Stimulated activated CD8-positive, alpha-beta memory T cell treated with anti-CD3 and anti-CD28 coated beads, Interleukin-2, amount 100 ng/mL, for 48 hours (primary cell): ENCODE results near the gene TEX12.
A peak's percentile ranks its signal among the peaks of the same experiment; 100 is the strongest.
"Not testable (repeated sequence)": the region's sequence is repeated elsewhere in the genome, so short reads cannot be mapped to it uniquely, and the experiment has no call there.

Experiments
- DNase-seq, 2 donors: peaks; one replicate each; pipeline ENCODE4 v3.0.0-alpha.2; 2020; ENCODE audit warnings: low read depth in 2 of 2

Gene TEX12, protein sequence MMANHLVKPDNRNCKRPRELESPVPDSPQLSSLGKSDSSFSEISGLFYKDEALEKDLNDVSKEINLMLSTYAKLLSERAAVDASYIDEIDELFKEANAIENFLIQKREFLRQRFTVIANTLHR

GRCh38 chr11:112167145-112167544 is at the start of gene TEX12:
TSS of gene TEX12 (plus strand) at chr11:112167372. CDS start at chr11:112169269, 1,897 bp downstream.
- no peak for DNase-seq

GRCh38 chr11:112118176-112118575 is 49.0 kb upstream of the TEX12 start:
- peak in 1 of 2 donors; percentile 6 for DNase-seq

DNA sequence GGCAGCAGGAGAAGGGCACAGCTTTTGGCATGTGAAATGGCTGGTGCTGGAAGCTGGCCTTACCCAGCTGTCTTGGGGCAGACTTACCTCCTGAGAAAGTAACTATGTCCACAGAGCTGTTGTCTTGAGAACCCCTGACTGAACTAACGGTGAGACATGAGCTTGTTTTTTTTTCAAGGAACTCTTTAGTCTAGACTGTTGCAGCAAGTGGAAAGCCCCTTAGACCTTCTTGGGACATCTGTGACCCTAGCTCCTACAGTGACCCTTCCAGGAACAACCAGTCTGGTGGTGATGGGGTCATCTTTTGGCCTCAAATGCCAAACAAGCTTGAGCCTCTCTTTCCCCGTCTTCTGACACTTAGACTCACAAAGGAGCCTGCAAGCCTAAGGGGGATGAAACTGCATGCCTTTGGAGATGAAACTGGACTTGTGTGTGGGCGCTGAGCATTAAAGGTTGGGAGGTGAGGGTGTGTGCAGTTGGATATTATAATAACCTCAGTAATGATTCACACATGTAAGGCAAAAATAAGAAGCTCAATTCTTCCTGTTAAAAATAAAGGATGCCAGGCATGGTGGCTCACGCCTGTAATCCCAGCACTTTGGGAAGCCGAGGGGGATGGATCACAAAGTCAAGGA is 45.1 kb upstream of the TEX12 start:
- DNase-seq, result no peak

DNA sequence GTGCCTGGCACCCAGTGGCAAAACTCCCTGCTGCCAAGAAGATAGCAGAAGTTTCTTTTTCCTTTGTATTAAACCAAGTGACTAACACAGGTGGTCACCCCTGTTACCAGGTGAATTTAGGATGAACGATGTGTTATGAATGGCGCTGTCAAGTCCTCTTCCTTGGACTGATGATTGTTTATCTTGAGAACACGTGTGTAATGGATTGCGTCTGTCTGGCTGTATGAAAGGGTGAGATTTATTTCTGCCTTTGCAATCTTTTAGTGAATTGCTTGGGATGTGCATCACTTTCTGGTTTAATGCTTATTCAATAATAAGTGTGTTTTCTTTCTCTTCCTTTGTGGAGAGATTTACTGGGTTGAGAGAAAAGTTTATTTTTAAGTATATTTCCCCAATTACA is 44.0 kb upstream of the TEX12 start:
- DNase-seq, result no peak

- no peak for DNase-seq
Observed at GRCh38 chr11:112127056-112127455, 40.1 kb upstream of the TEX12 start.

- no peak for DNase-seq
Observed at GRCh38 chr11:112128483-112129121, 38.6 kb upstream of the TEX12 start.

- no peak for DNase-seq
Observed at GRCh38 chr11:112129656-112130055, 37.5 kb upstream of the TEX12 start.

DNA sequence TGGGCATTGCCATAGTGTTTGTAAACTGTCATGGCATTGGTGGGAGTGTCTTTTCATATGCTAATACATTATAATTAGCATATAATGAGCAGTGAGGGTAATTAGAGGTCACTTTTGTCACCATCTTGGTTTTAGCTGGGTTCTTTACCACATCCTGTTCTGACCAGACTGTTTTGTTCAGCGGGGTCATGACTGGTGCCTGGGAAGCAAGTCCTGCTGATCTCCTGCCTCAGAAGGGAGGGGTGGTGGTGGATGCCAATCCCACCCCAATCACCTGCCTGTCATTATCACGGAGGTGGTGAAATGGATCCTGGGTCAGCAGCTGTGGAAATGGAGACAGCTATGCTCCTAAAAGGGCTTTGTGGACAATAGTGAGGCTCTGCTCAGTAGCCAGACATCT is 34.4 kb upstream of the TEX12 start:
- no peak for DNase-seq

- DNase-seq, result no peak
Observed at GRCh38 chr11:112134473-112134872, 32.7 kb upstream of the TEX12 start.

DNA sequence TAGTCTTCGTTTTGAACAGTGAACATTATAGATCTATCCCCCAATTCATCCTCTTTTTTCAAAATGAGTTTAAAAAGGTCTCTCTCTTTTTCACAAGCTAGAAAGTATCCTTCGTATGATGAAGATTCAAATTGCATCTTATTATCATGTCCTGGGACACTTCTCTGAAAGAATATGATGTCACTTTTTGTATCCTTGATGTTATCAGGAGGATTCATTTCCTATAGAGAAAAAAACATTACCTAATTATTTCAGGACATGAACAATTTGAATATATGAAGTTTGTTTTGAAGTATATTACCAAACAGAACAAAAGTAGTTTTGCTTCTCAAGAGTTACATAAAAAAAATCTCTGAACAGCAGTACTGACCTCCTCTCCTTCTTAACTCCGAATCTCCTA is 23.6 kb upstream of the TEX12 start:
- no peak for DNase-seq

- no peak for DNase-seq
Observed at GRCh38 chr11:112150517-112150916, 16.7 kb upstream of the TEX12 start.

GRCh38 chr11:112156153-112156955 is 10.8 kb upstream of the TEX12 start:
- DNase-seq, result no peak

- DNase-seq, result no peak
Observed at GRCh38 chr11:112156956-112157766, 10.0 kb upstream of the TEX12 start.

GRCh38 chr11:112159098-112160065 is 7.8 kb upstream of the TEX12 start:
- no peak for DNase-seq

DNA sequence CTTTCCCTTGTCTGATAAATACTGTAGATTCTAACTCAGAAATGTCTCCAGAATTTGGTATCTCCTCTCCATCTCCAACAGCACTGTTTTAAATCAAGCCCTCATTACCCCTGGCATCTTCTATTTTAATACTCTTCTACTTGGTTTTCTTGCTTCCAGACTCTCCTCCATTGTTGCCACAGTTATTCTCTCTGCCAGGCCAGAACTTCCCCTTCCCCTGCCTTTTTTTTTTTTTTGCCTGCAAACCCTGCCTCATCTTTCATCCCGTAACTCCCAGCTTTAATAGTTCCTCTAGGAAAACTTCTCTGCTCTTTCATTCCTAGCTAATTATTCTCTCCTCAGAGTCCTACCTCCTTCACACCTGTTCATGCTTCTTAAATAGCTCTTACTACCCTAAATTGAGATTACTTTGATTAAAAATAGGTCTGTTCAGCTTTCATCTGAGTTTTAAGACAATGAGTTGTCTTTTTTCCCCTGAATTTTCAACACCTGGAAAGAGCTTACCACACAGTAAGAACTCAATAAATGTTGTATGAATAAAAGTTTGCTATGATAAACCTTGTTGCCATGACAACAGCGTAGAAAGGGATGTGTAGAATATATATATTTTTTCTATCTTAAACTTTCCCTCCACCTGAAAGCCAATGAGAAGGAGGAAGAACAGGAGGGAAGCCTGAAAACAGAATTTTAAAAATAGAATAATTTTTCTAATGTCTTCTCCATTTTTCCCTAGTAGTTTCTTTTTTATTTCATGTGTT is 6.9 kb upstream of the TEX12 start:
- no peak for DNase-seq

DNA sequence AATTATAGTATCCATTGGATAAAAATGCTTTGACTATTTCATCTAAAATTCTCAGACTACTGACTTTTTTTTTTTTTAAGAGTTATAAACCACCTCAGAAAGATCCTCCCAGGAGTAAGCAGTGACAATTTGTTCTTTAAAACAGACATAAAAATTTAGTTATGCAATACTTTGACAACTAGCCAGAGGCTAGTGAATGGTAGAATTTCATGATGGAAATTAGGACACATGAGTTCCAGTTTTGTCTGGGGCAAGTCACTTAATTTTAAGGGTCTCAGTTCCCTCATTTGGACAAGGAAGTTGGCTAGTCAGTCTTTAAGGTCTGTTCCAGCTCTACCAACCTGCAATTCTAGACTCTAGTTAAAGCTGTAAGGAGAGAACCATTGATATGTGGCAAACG is 6.2 kb upstream of the TEX12 start:
- no peak for DNase-seq

DNA sequence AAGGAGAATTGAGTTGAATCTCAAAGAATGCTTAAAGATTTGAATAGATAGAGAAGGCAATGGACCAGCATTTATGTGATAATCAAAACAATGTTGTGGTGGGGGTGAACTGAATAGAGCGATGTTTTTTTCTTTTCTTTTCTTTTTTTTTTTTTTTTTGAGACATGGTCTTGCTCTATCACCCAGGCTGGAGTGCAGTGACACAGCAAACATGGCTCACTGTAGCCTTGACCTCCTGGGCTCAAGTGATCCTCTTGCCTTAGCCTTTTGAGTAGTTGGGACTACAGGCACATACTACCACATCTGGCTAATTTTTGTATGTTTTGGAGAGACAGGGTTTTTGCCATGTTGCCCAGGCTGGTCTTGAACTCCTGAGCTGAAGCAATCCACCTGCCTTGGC is 5.0 kb upstream of the TEX12 start:
- not testable (repeated sequence) for DNase-seq

DNA sequence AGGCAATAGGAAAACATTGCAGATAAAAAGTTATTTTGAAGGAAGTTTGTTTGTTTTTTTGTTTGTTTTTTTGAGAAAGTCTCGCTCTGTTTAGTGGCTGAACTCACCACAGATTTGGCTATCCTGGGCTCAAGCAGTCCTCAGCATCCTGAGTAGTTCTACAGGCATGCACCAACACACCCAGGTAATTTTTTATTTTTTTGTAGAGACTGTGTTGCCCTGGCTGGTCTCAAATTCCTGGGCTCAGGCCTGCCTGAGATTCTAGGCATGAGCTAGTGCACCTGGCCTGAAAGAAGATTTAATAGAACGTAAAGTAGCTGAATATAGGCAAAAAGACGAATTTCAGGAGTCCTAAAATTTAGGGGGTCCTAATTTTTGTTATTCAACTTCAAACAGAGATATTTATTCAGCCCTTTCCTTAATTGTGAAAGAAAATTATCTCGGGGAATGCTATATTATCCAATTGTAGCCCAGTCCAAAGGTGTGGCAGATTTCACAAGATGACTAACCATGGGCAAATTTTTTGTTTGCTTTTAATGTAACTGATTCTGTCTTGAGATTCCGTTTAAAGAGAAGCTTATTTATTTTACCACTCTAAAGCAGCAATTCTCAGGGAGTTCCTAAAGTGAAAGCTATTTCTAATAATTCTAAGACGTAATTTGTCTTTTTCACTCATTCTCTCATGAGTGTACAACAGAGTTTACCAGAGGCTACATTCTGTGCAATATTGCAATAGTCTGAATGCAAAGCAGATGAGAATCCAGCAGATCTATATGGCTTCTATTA is 4.2 kb upstream of the TEX12 start:
- DNase-seq, result no peak
